ENCODE results near the gene ST6GALNAC6. TPM values are rescaled to one million over a fixed set of nuclear protein-coding genes. Genes with fewer than 3 reads are reported as not detected.
A peak's percentile ranks its signal among the peaks of the same experiment; 100 is the strongest.

The ST6GALNAC6 gene
- total and polyA plus RNA-seq, 10 of the 15 experiments (the other 5 are each of a cell fraction or from before 2014, with no cell fraction given), result 0.40 to 27.0 (median 16.8) TPM

- ChIA-PET SMC1A (ENCODE audit: uncharacterized antibody, unreplicated experiment) (interaction anchor here (1.2 to 1.5 kb wide), 2 partner anchors 29 to 191 kb away, joined by 3 to 4 read pairs; partner anchors contain the start of gene TOR2A), POLR2A (no interaction called here), CTCF (no interaction called here), RAD21 (ENCODE audit: unreplicated experiment) (interaction anchor here (0.6 kb wide), 1 partner anchor 109 kb away, joined by 3 read pairs; no protein-coding TSS in a partner anchor)
- WGBS (ENCODE audit: insufficient coverage, insufficient replicate concordance, low lambda C conversion rate, missing lambda C conversion rate), result 48% methylated on average over 14 of the region's 14 CpGs
- Histone ChIP-seq H2AFZ (ENCODE audit: control insufficient read depth, low read depth, low read length) (no peak overlapping the region), H3K9ac (ENCODE audit: control insufficient read depth, insufficient read depth, low read length) (no peak overlapping the region), H3K27me3 (replicated peaks in 1 of 2; ENCODE audit: control insufficient read depth in 2 of 2, insufficient read depth in 2 of 2, low read length in 1 of 2) (peaks cover 2 to 4% of the 10 kb centered on the region in 2 experiments; a peak in 3 of 4 replicates), H3K9me3 (replicated peaks; ENCODE audit: control insufficient read depth, insufficient read depth, low read length) (no peaks in the 10 kb centered on the region), H3K4me3 (peak overlapping the region; percentile 47; the same call in 1 of the 2 replicates), H4K20me1 (ENCODE audit: control insufficient read depth, insufficient read depth) (peaks cover 2% of the 10 kb centered on the region; the same call in 1 of the 2 replicates), H3K4me1 (ENCODE audit: control insufficient read depth, insufficient read depth, low read length) (peaks cover 15% of the 10 kb centered on the region), H3K36me3 (ENCODE audit: control insufficient read depth in 2 of 2, insufficient read depth in 2 of 2, low read length in 1 of 2) (no peaks in the 10 kb centered on the region), H3K4me2 (ENCODE audit: control insufficient read depth, insufficient read depth) (peak overlapping the region; percentile 95), H3K79me2 (ENCODE audit: control insufficient read depth, insufficient read depth, low read length) (no peaks in the 10 kb centered on the region), H3K27ac (ENCODE audit: control insufficient read depth, insufficient read depth) (no peak overlapping the region)
- ATAC-seq (no peak), FAIRE-seq (no peak), DNase-seq (ENCODE audit: low read depth, low spot score) (no peak)
- in situ Hi-C loops (cut with MboI) (loop anchor here (5.0 kb wide), 1 partner anchor 424 kb away; no protein-coding TSS in a partner anchor), intact Hi-C loops (cut with micrococcal nuclease; ENCODE audit: unreplicated experiment) (no loop called here)
- no TSS peak for BruUV-seq (replicated peaks)
- no peak for TF ChIP-seq TCF3 (IDR thresholded peaks at IDR 0.05; ENCODE audit: borderline replicate concordance, insufficient read depth, low read depth, low read length)
- TF ChIP-seq PML (IDR thresholded peaks at IDR 0.05; ENCODE audit: low read length), result no peak
- no peak for TF ChIP-seq HDAC6 (IDR thresholded peaks at IDR 0.05; ENCODE audit: unreplicated experiment)
- no peak for TF ChIP-seq CEBPB (IDR thresholded peaks at IDR 0.05; ENCODE audit: borderline replicate concordance in 1 of 2, low read depth in 2 of 2, low read length in 2 of 2)
- TF ChIP-seq, protein P1, sequence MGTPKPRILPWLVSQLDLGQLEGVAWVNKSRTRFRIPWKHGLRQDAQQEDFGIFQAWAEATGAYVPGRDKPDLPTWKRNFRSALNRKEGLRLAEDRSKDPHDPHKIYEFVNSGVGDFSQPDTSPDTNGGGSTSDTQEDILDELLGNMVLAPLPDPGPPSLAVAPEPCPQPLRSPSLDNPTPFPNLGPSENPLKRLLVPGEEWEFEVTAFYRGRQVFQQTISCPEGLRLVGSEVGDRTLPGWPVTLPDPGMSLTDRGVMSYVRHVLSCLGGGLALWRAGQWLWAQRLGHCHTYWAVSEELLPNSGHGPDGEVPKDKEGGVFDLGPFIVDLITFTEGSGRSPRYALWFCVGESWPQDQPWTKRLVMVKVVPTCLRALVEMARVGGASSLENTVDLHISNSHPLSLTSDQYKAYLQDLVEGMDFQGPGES (IDR thresholded peaks at IDR 0.05), result no peak
- TF ChIP-seq, protein P2, sequence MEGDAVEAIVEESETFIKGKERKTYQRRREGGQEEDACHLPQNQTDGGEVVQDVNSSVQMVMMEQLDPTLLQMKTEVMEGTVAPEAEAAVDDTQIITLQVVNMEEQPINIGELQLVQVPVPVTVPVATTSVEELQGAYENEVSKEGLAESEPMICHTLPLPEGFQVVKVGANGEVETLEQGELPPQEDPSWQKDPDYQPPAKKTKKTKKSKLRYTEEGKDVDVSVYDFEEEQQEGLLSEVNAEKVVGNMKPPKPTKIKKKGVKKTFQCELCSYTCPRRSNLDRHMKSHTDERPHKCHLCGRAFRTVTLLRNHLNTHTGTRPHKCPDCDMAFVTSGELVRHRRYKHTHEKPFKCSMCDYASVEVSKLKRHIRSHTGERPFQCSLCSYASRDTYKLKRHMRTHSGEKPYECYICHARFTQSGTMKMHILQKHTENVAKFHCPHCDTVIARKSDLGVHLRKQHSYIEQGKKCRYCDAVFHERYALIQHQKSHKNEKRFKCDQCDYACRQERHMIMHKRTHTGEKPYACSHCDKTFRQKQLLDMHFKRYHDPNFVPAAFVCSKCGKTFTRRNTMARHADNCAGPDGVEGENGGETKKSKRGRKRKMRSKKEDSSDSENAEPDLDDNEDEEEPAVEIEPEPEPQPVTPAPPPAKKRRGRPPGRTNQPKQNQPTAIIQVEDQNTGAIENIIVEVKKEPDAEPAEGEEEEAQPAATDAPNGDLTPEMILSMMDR (IDR thresholded peaks at IDR 0.05 in 2 of 3, conservative IDR thresholded peaks at IDR 0.05 in 1 of 3; ENCODE audit: control insufficient read depth in 2 of 3, extremely low read depth in 1 of 3, insufficient read depth in 1 of 3, low read depth in 3 of 3, low read length in 3 of 3), result no peak
- TF ChIP-seq SREBF1 (IDR thresholded peaks at IDR 0.05; ENCODE audit: low read length), result no peak
Measured at GRCh38 chr9:127925959-127926905, 26.8 kb upstream of the ST6GALNAC6 start.

All from GM12878 (cell line).